Panc1 (cell line): ENCODE measurements around the gene SERPINB1. TPM values are rescaled to one million over a fixed set of nuclear protein-coding genes. Genes with fewer than 3 reads are reported as not detected.

Source experiments
- ATAC-seq: fragments of 200-7000 bp; cut with Tn5 transposase; 2 replicates; pipeline ENCODE4 v1.9.1; 2020; ENCODE audit warnings: mild to moderate bottlenecking, moderate library complexity
- BruUV-seq: library from RNA; stranded (reverse); fragments of 400-500 nt; replicated peaks from 2 replicates; lab custom pipeline; 2021; lab: Mats Ljungman, UMichigan
- CTCF ChIA-PET: fragments of 300-600 bp; sonication (Branson Sonifier 250); formaldehyde crosslinking; loops from one replicate; lab custom pipeline; 2022; ENCODE audit warnings: antibody characterized with exemption; lab: Charles Lee
- POLR2A ChIA-PET: fragments of 300-600 bp; sonication (Branson Sonifier 250); formaldehyde crosslinking; loops from one replicate; lab custom pipeline; 2022; ENCODE audit warnings: antibody characterized with exemption; lab: Charles Lee
- DNase-seq: peaks from one replicate; pipeline ENCODE4 v3.0.0-alpha.2; 2010; ENCODE audit warnings: low read depth, low spot score
- H3K27ac ChIP-seq: 2 replicates; pipeline ENCODE4 v1.5.1; 2011; ENCODE audit warnings: mild to moderate bottlenecking, low read length, inconsistent platforms
- H3K27me3 ChIP-seq: fragments of 200-500 bp; sonication (Bioruptor generic); 2 replicates; pipeline ENCODE4 v1.6.0; 2014; ENCODE audit warnings: low read length, inconsistent platforms; ENCODE audit not compliant: control insufficient read depth, insufficient read depth
- H3K36me3 ChIP-seq: fragments of 200-500 bp; sonication (Bioruptor generic); 2 replicates; pipeline ENCODE4 v1.5.1; 2014; ENCODE audit warnings: inconsistent platforms, mild to moderate bottlenecking, low read length, moderate library complexity; ENCODE audit not compliant: control insufficient read depth, insufficient read depth
- H3K4me1 ChIP-seq: 2 replicates; pipeline ENCODE4 v1.5.1; 2011; ENCODE audit warnings: inconsistent platforms, mild to moderate bottlenecking, low read length, moderate library complexity; ENCODE audit not compliant: control insufficient read depth, insufficient read depth
- H3K4me3 ChIP-seq, 2 experiments: 2 replicates each; pipeline ENCODE4 v1.5.1; 2011 to 2012; ENCODE audit warnings: low read depth in 2 of 2, low read length in 2 of 2, mild to moderate bottlenecking in 2 of 2, inconsistent platforms in 1 of 2, moderate library complexity in 1 of 2
- H3K9me3 ChIP-seq: fragments of 200-500 bp; sonication (Bioruptor generic); 2 replicates; pipeline ENCODE4 v1.5.1; 2014; ENCODE audit warnings: low read depth, mild to moderate bottlenecking, inconsistent platforms, low read length, moderate library complexity; ENCODE audit not compliant: control insufficient read depth, insufficient read depth
- CTCF ChIP-seq: fragments of 450-650 bp; IDR thresholded peaks from 2 replicates; pipeline ENCODE4 v1.5.1; 2017; ENCODE audit warnings: mild to moderate bottlenecking
- POLR2AphosphoS5 ChIP-seq: IDR thresholded peaks from 2 replicates; pipeline ENCODE4 v1.6.1; 2012; ENCODE audit warnings: mild to moderate bottlenecking, low read depth, low read length, moderate library complexity
- REST ChIP-seq, 2 experiments: IDR thresholded peaks; 2 replicates each; pipeline ENCODE4 v1.6.1; 2011 to 2012; ENCODE audit warnings: low read depth in 2 of 2, control low read depth in 1 of 2, low read length in 1 of 2, mild to moderate bottlenecking in 1 of 2, moderate library complexity in 1 of 2; ENCODE audit not compliant: insufficient read depth in 1 of 2
- SIN3A ChIP-seq: IDR thresholded peaks from 2 replicates; pipeline ENCODE4 v1.6.1; 2012; ENCODE audit warnings: low read depth, mild to moderate bottlenecking, low read length, moderate library complexity, borderline replicate concordance; ENCODE audit not compliant: insufficient read depth
- TCF7L2 ChIP-seq: IDR thresholded peaks from 2 replicates; pipeline ENCODE4 v1.6.1; 2011; ENCODE audit warnings: mild to moderate bottlenecking, low read depth, low read length, inconsistent platforms
- in situ Hi-C: cut with HindIII; loops from 2 replicates; pipeline ENCODE4 v1.10.0; 2016; ENCODE audit warnings: low sequenced_read_pairs, low pct_unique_long_range_greater_than_20kb
- intact Hi-C: fragments of 100-400 bp; cut with micrococcal nuclease; formaldehyde crosslinking; loops from one replicate; pipeline ENCODE4 v1.10.0; 2022; ENCODE audit not compliant: unreplicated experiment
- total RNA-seq: library from RNA; stranded (reverse); gene quantifications from one replicate; pipeline ENCODE4 v1.2.1, GENCODE V29; 2021; ENCODE audit not compliant: unreplicated experiment

SERPINB1 gene
- total RNA-seq, 1 experiment from 2014 or later = 40.8 TPM

GRCh38 chr6:2816158-2816557 lies 25.5 kb downstream of the SERPINB1 start:
- ATAC-seq (no peak), DNase-seq (no peak)
- BruUV-seq = no TSS peak
- TF ChIP-seq SIN3A = no peak
- no peak for TF ChIP-seq POLR2AphosphoS5
- TF ChIP-seq REST (IDR thresholded peaks at IDR 0.05; ENCODE audit: insufficient read depth in 1 of 2, low read depth in 2 of 2, low read length in 1 of 2) = no peak
- TF ChIP-seq TCF7L2 = no peak
- no peak for TF ChIP-seq CTCF
- Histone ChIP-seq H3K9me3 (peaks cover 17% of the 10 kb centered on the region; the same call in 1 of the 2 replicates), H3K36me3 (no peaks in the 10 kb centered on the region), H3K27me3 (no peaks in the 10 kb centered on the region), H3K4me1 (peaks cover 16% of the 10 kb centered on the region), H3K27ac (no peak overlapping the region), H3K4me3 (no peak overlapping the region)
- in situ Hi-C loops = no loop called here
- POLR2A ChIA-PET = no interaction called here
- CTCF ChIA-PET = no interaction called here
- intact Hi-C loops = no loop called here

GRCh38 chr6:2812695-2813094 lies 29.0 kb downstream of the SERPINB1 start:
- peaks cover 4% of the 10 kb centered on the region for H3K4me1 ChIP-seq
- ATAC-seq (no peak), DNase-seq (no peak)
- no peak overlapping the region for H3K4me3 ChIP-seq
- in situ Hi-C loops = no loop called here
- no TSS peak for BruUV-seq
- no peak for TF ChIP-seq REST (IDR thresholded peaks at IDR 0.05; ENCODE audit: insufficient read depth in 1 of 2, low read depth in 2 of 2, low read length in 1 of 2)
- TF ChIP-seq POLR2AphosphoS5 = no peak
- TF ChIP-seq SIN3A = no peak
- TF ChIP-seq CTCF = no peak
- TF ChIP-seq TCF7L2 = no peak
- H3K27ac ChIP-seq = no peak overlapping the region
- no peaks in the 10 kb centered on the region for H3K36me3 ChIP-seq
- ChIA-PET POLR2A (no interaction called here), CTCF (interaction anchor here (0.7 kb wide), 1 partner anchor 583 kb away, joined by 9 read pairs; no protein-coding TSS in a partner anchor)
- H3K9me3 ChIP-seq = peaks cover 17% of the 10 kb centered on the region; the same call in 1 of the 2 replicates
- H3K27me3 ChIP-seq = no peaks in the 10 kb centered on the region
- intact Hi-C loops = no loop called here
